Immature natural killer cell (primary cell): ENCODE measurements around the gene SEMA3E. TPM values are rescaled to one million over a fixed set of nuclear protein-coding genes. Genes with fewer than 3 reads are reported as not detected.
"Not testable (repeated sequence)": the region's sequence is repeated elsewhere in the genome, so short reads cannot be mapped to it uniquely, and the experiment has no call there.

Source experiments
- DNase-seq, 3 donors: peaks; one replicate each; pipeline ENCODE4 v3.0.0; 2022; ENCODE audit warnings: mixed read lengths in 1 of 3
- H3K27ac Mint-ChIP-seq, 6 donors: one replicate each; pipeline ENCODE4 v1.8.0; 2020; ENCODE audit warnings: mixed read lengths in 6 of 6, mild to moderate bottlenecking in 5 of 6, inconsistent platforms in 4 of 6, moderate library complexity in 3 of 6
- H3K27me3 Mint-ChIP-seq, 3 donors: one replicate each; pipeline ENCODE4 v1.8.0; 2020 to 2021; ENCODE audit warnings: low read depth in 3 of 3, mild to moderate bottlenecking in 3 of 3, mixed read lengths in 3 of 3, moderate library complexity in 3 of 3, inconsistent platforms in 1 of 3
- H3K36me3 Mint-ChIP-seq, 3 donors: one replicate each; pipeline ENCODE4 v1.8.0; 2020; ENCODE audit warnings: mixed read lengths in 3 of 3, inconsistent platforms in 2 of 3, mild to moderate bottlenecking in 2 of 3
- H3K4me1 Mint-ChIP-seq, 2 donors: one replicate each; pipeline ENCODE4 v1.8.0; 2020; ENCODE audit warnings: inconsistent platforms in 2 of 2, mild to moderate bottlenecking in 2 of 2, mixed read lengths in 2 of 2, moderate library complexity in 1 of 2
- H3K4me3 Mint-ChIP-seq, 5 donors: one replicate each; pipeline ENCODE4 v1.8.0; 2020; ENCODE audit warnings: mild to moderate bottlenecking in 5 of 5, mixed read lengths in 5 of 5, inconsistent platforms in 3 of 5, moderate library complexity in 3 of 5
- H3K9me3 Mint-ChIP-seq, 6 donors: one replicate each; pipeline ENCODE4 v1.8.0; 2020; ENCODE audit warnings: mild to moderate bottlenecking in 6 of 6, mixed read lengths in 6 of 6, inconsistent platforms in 4 of 6, moderate library complexity in 3 of 6
- polyA plus RNA-seq, 3 donors: library from polyadenylated mRNA; unstranded; fragments of 300-500 nt; fragmentation: Illumina TruSeq; gene quantifications; one replicate each; pipeline ENCODE4 v1.2.3, GENCODE V29; 2021

SEMA3E gene
- not detected for polyA plus RNA-seq

GRCh38 chr7:83648464-83649241 lies at the start of gene SEMA3E:
Gene SEMA3E, minus strand, starts transcription at chr7:83649139.
- Mint-ChIP-seq H3K27me3 (peaks cover 0 to 3% (median 2%) of the 10 kb centered on the region in 3 donors), H3K9me3 (peaks cover 6 to 32% (median 13%) of the 10 kb centered on the region in 6 donors), H3K27ac (no peak within 1 kb of the TSS)

GRCh38 chr7:83697804-83698530 lies 49.0 kb upstream of the SEMA3E start:
- Mint-ChIP-seq H3K36me3 (peaks cover 0 to 3% (median 0%) of the 10 kb centered on the region in 3 donors), H3K27ac (no peak overlapping the region), H3K4me1 (no peaks in the 10 kb centered on the region), H3K27me3 (peaks cover 0 to 2% (median 0%) of the 10 kb centered on the region in 3 donors), H3K9me3 (peaks cover 5 to 67% (median 22%) of the 10 kb centered on the region in 6 donors), H3K4me3 (no peak overlapping the region)
- no peak for DNase-seq

More at GRCh38 chr7:83648464-83649241, at the start of gene SEMA3E:
- DNase-seq = no peak
- Mint-ChIP-seq H3K36me3 (peaks cover 0 to 4% (median 3%) of the 10 kb centered on the region in 3 donors), H3K4me1 (no peaks in the 10 kb centered on the region), H3K4me3 (no peak within 1 kb of the TSS)

- H3K4me1 Mint-ChIP-seq = no peaks in the 10 kb centered on the region
- peaks cover 6 to 57% (median 20%) of the 10 kb centered on the region in 6 donors for H3K9me3 Mint-ChIP-seq
- H3K27me3 Mint-ChIP-seq = no peaks in the 10 kb centered on the region
- H3K27ac Mint-ChIP-seq = no peak overlapping the region
- H3K4me3 Mint-ChIP-seq = no peak overlapping the region
- no peak for DNase-seq
- no peaks in the 10 kb centered on the region for H3K36me3 Mint-ChIP-seq
Measured at GRCh38 chr7:83696101-83696500, 47.2 kb upstream of the SEMA3E start.

- Mint-ChIP-seq H3K4me3 (no peak overlapping the region), H3K9me3 (peaks cover 12 to 62% (median 22%) of the 10 kb centered on the region in 6 donors), H3K27ac (no peak overlapping the region), H3K36me3 (peaks cover 0 to 3% (median 0%) of the 10 kb centered on the region in 3 donors), H3K4me1 (no peaks in the 10 kb centered on the region), H3K27me3 (no peaks in the 10 kb centered on the region)
- DNase-seq = no peak
Measured at GRCh38 chr7:83695128-83695960, 46.4 kb upstream of the SEMA3E start.

GRCh38 chr7:83693256-83693655 lies 44.3 kb upstream of the SEMA3E start:
- H3K36me3 Mint-ChIP-seq = peaks cover 0 to 3% (median 0%) of the 10 kb centered on the region in 3 donors
- H3K27ac Mint-ChIP-seq = no peak overlapping the region
- no peak for DNase-seq
- peaks cover 11 to 56% (median 25%) of the 10 kb centered on the region in 6 donors for H3K9me3 Mint-ChIP-seq
- H3K4me3 Mint-ChIP-seq = no peak overlapping the region
- no peaks in the 10 kb centered on the region for H3K4me1 Mint-ChIP-seq
- no peaks in the 10 kb centered on the region for H3K27me3 Mint-ChIP-seq

- no peaks in the 10 kb centered on the region for H3K27me3 Mint-ChIP-seq
- DNase-seq = no peak
- peaks cover 0 to 3% (median 0%) of the 10 kb centered on the region in 3 donors for H3K36me3 Mint-ChIP-seq
- H3K27ac Mint-ChIP-seq = no peak overlapping the region
- no peak overlapping the region for H3K4me3 Mint-ChIP-seq
- H3K4me1 Mint-ChIP-seq = no peaks in the 10 kb centered on the region
- H3K9me3 Mint-ChIP-seq = peaks cover 6 to 51% (median 24%) of the 10 kb centered on the region in 6 donors
Measured at GRCh38 chr7:83691095-83691494, 42.2 kb upstream of the SEMA3E start.

GRCh38 chr7:83689855-83690254 lies 40.9 kb upstream of the SEMA3E start:
- no peak overlapping the region for H3K27ac Mint-ChIP-seq
- H3K27me3 Mint-ChIP-seq = no peaks in the 10 kb centered on the region
- H3K4me1 Mint-ChIP-seq = no peaks in the 10 kb centered on the region
- no peak overlapping the region for H3K4me3 Mint-ChIP-seq
- H3K36me3 Mint-ChIP-seq = peaks cover 0 to 3% (median 0%) of the 10 kb centered on the region in 3 donors
- no peak for DNase-seq
- H3K9me3 Mint-ChIP-seq = peaks cover 6 to 46% (median 21%) of the 10 kb centered on the region in 6 donors

- no peak overlapping the region for H3K27ac Mint-ChIP-seq
Measured at GRCh38 chr7:83686416-83686815, 37.5 kb upstream of the SEMA3E start.

GRCh38 chr7:83684928-83685327 lies 36.0 kb upstream of the SEMA3E start:
- no peaks in the 10 kb centered on the region for H3K4me1 Mint-ChIP-seq
- H3K9me3 Mint-ChIP-seq = peaks cover 0 to 49% (median 13%) of the 10 kb centered on the region in 6 donors
- no peaks in the 10 kb centered on the region for H3K36me3 Mint-ChIP-seq
- no peak for DNase-seq
- no peaks in the 10 kb centered on the region for H3K27me3 Mint-ChIP-seq
- no peak overlapping the region for H3K27ac Mint-ChIP-seq
- no peak overlapping the region for H3K4me3 Mint-ChIP-seq

More at GRCh38 chr7:83686416-83686815, 37.5 kb upstream of the SEMA3E start:
- no peak for DNase-seq
- no peaks in the 10 kb centered on the region for H3K4me1 Mint-ChIP-seq
- no peak overlapping the region for H3K4me3 Mint-ChIP-seq
- H3K36me3 Mint-ChIP-seq = peaks cover 0 to 3% (median 0%) of the 10 kb centered on the region in 3 donors
- H3K27me3 Mint-ChIP-seq = no peaks in the 10 kb centered on the region
- H3K9me3 Mint-ChIP-seq = peaks cover 7 to 55% (median 21%) of the 10 kb centered on the region in 6 donors

- Mint-ChIP-seq H3K36me3 (no peaks in the 10 kb centered on the region), H3K27ac (no peak overlapping the region), H3K4me1 (no peaks in the 10 kb centered on the region), H3K4me3 (no peak overlapping the region), H3K27me3 (no peaks in the 10 kb centered on the region), H3K9me3 (peaks cover 5 to 57% (median 26%) of the 10 kb centered on the region in 6 donors)
- no peak for DNase-seq
Measured at GRCh38 chr7:83681200-83681778, 32.4 kb upstream of the SEMA3E start.

- H3K9me3 Mint-ChIP-seq = peaks cover 5 to 47% (median 24%) of the 10 kb centered on the region in 6 donors
- no peak overlapping the region for H3K4me3 Mint-ChIP-seq
- no peak overlapping the region for H3K27ac Mint-ChIP-seq
- H3K36me3 Mint-ChIP-seq = no peaks in the 10 kb centered on the region
- DNase-seq = no peak
- no peaks in the 10 kb centered on the region for H3K27me3 Mint-ChIP-seq
- no peaks in the 10 kb centered on the region for H3K4me1 Mint-ChIP-seq
Measured at GRCh38 chr7:83677180-83677866, 28.4 kb upstream of the SEMA3E start.

GRCh38 chr7:83673291-83673690 lies 24.4 kb upstream of the SEMA3E start:
- H3K4me1 Mint-ChIP-seq, H3K27ac Mint-ChIP-seq, DNase-seq, H3K4me3 Mint-ChIP-seq, H3K36me3 Mint-ChIP-seq, H3K27me3 Mint-ChIP-seq: not testable (repeated sequence)
- H3K9me3 Mint-ChIP-seq = peaks cover 5 to 33% (median 15%) of the 10 kb centered on the region in 6 donors

- Mint-ChIP-seq H3K36me3 (no peaks in the 10 kb centered on the region), H3K9me3 (peaks cover 2 to 28% (median 10%) of the 10 kb centered on the region in 6 donors), H3K27me3 (no peaks in the 10 kb centered on the region), H3K27ac (no peak overlapping the region), H3K4me3 (no peak overlapping the region), H3K4me1 (no peaks in the 10 kb centered on the region)
- DNase-seq = no peak
Measured at GRCh38 chr7:83672157-83672556, 23.2 kb upstream of the SEMA3E start.
